Prostate gland (tissue), 2 donors: Measurements from ENCODE around the gene EHMT1. TPM values are rescaled to one million over a fixed set of nuclear protein-coding genes. Genes with fewer than 3 reads are reported as not detected.

Experiments used
- DNase-seq: peaks from one replicate; pipeline ENCODE4 v3.0.0-alpha.2; 2019; ENCODE audit warnings: low spot score
- H3K27ac ChIP-seq, 2 donors: fragments of 200-600 bp; sonication (generic); 2 replicates each; pipeline ENCODE4 v1.5.1; 2017 to 2019
- H3K27me3 ChIP-seq: fragments of 200-600 bp; sonication (generic); replicated peaks from 2 replicates; pipeline ENCODE4 v1.5.1; 2019; ENCODE audit not compliant: insufficient read depth
- H3K36me3 ChIP-seq, 2 donors: fragments of 200-600 bp; sonication (generic); 1 replicate in 1 of 2; 2 replicates in 1 of 2; pipeline versions ENCODE4 v1.5.1 to v1.8.1; 2017 to 2019
- H3K4me1 ChIP-seq: fragments of 200-600 bp; sonication (generic); replicated peaks from 2 replicates; pipeline ENCODE4 v1.5.1; 2019
- H3K4me3 ChIP-seq, 2 donors: fragments of 200-600 bp; sonication (generic); 2 replicates each; pipeline ENCODE4 v1.5.1; 2017 to 2019
- H3K9me3 ChIP-seq: fragments of 200-600 bp; sonication (generic); 2 replicates; pipeline ENCODE4 v1.5.1; 2017
- POLR2A ChIP-seq: fragments of 450-650 bp; IDR thresholded peaks from one replicate; pipeline ENCODE4 v1.6.1; 2016; ENCODE audit warnings: antibody characterized with exemption, mild to moderate bottlenecking
- POLR2AphosphoS5 ChIP-seq: sonication (generic); formaldehyde crosslinking; IDR thresholded peaks from one replicate; pipeline ENCODE4 v1.6.1; 2017; ENCODE audit warnings: antibody characterized with exemption
- WGBS: methylation state at CpG from one replicate; pipeline ENCODE4 v1.1.5; 2018; 5-methylcytosine and 5-hydroxymethylcytosine counted together
- intact Hi-C: fragments of 100-400 bp; cut with DNase I; formaldehyde crosslinking; loops from one replicate; pipeline ENCODE4 v1.14.2; 2022
- total RNA-seq, 2 donors: library from RNA; depleted of rRNA; stranded (reverse); fragments of >200 nt; gene quantifications; one replicate each; pipeline ENCODE4 v1.1.0, GENCODE V29; 2016
- TF ChIP-seq, protein P1 (sequence below), 4 experiments: fragments of 200-600 bp in 2 of 4; fragments of 450-650 bp in 2 of 4; sonication (generic) in 2 of 4; IDR thresholded peaks; 1 replicate in 3 of 4; 2 replicates in 1 of 4; pipeline ENCODE4 v1.5.1; 2016 to 2019; ENCODE audit warnings: antibody characterized with exemption in 4 of 4, mild to moderate bottlenecking in 2 of 4, moderate library complexity in 2 of 4

Gene EHMT1
- total RNA-seq, 2 donors from 2014 or later = 81.3 to 149 TPM

DNA sequence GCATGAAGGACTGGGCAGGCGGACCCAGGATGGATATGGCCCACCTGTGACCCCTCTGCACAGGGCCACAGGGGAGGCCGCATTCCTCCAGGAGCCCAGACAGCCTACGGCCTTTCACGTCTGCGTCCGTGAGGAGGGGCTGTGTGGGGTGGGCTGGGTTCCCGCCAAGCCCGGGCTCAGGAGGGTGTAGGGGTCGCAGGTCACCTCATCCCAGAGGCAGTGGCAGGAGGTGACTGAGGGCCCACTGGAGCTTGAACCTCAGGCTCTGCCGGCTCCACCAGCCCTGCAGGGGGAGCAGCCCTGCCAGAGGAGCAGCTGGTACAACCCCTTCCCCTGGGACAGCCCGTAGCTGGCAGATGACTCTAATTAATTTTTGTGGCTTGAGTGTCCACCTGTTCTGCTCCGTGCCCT, 218.0 kb downstream of the EHMT1 start:
- WGBS = 76% methylated on average over 12 of the region's 12 CpGs
- Histone ChIP-seq H3K36me3 (peaks cover 0 to 17% of the 10 kb centered on the region in 2 donors), H3K27me3 (no peaks in the 10 kb centered on the region), H3K4me3 (no peak overlapping the region), H3K27ac (no peak overlapping the region), H3K9me3 (no peaks in the 10 kb centered on the region), H3K4me1 (no peaks in the 10 kb centered on the region)
- intact Hi-C loops = no loop called here
- no peak for DNase-seq
- TF ChIP-seq POLR2A = no peak
- TF ChIP-seq, protein P1, sequence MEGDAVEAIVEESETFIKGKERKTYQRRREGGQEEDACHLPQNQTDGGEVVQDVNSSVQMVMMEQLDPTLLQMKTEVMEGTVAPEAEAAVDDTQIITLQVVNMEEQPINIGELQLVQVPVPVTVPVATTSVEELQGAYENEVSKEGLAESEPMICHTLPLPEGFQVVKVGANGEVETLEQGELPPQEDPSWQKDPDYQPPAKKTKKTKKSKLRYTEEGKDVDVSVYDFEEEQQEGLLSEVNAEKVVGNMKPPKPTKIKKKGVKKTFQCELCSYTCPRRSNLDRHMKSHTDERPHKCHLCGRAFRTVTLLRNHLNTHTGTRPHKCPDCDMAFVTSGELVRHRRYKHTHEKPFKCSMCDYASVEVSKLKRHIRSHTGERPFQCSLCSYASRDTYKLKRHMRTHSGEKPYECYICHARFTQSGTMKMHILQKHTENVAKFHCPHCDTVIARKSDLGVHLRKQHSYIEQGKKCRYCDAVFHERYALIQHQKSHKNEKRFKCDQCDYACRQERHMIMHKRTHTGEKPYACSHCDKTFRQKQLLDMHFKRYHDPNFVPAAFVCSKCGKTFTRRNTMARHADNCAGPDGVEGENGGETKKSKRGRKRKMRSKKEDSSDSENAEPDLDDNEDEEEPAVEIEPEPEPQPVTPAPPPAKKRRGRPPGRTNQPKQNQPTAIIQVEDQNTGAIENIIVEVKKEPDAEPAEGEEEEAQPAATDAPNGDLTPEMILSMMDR (IDR thresholded peaks at IDR 0.05) = no peak
- TF ChIP-seq POLR2AphosphoS5 = no peak

DNA sequence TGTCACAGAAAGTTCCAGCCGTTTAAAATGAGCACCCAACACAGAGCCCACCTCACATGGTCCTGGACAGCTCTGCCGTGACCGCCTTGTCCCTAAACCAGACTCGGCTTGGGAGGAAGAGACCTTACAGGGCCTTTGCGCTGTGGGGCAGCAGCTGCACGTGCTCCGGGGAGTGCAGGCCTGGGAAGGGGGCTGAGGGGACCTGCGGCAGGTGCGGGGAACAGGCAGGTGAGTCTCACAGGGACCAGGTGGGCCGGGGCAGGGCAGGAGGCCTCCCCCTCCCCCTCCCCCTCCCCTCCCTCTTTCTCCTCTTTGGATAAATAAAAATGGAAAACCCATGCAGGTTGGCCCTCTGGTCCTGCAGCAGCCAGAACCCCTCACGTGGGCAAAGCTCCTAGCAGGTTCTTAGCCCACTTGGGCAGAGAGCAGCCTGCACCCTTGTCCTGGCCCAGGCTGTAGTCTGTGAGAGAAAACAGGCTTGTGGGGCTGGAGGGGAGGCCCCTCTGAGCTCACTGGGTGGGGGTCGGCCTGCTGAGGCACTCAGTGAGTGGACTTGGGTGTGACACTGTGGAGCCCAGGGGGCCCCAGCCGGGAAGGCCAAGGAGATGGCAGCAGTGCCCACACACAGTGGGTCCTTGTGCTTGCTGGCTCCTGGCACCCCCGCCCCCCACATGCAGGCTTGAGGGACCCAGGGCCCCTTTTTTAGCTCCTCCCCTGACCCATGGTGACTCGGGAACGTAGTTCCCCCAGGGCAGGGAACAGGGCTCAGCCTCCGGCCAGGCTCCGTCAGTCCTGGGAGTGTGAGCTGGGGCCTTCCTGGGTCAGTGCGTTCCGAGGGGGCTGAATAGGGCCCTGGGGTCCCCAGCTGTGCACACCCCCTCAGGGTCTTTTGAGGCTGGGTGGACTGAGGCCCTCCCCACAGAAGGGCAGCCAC, 218.8 kb downstream of the EHMT1 start:
- Histone ChIP-seq H3K9me3 (no peaks in the 10 kb centered on the region), H3K27me3 (no peaks in the 10 kb centered on the region), H3K4me1 (no peaks in the 10 kb centered on the region), H3K27ac (no peak overlapping the region), H3K36me3 (peaks cover 0 to 17% of the 10 kb centered on the region in 2 donors), H3K4me3 (no peak overlapping the region)
- intact Hi-C loops = no loop called here
- DNase-seq = no peak
- WGBS = 93% methylated on average over 20 of the region's 20 CpGs
- TF ChIP-seq POLR2A = no peak

DNA sequence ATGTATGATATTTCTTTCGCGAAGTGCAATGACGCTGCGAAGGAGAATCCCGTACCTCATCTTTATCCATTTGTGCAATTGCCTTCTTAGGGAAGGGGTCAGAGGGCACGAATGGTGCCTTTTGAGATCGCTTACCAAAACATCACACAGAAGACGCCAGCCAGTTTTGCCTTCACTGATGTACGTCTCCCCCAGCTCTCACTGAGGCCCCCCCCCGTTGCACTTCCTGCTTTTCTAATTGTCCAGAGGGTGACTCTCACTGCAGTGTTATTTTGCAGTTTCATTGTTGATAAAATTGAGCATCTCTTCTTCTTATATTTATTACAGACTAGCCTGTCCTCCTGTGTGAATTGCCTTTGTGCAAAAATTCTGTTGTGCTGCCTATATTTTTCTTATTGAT, 219.8 kb downstream of the EHMT1 start:
- 97% methylated on average over 10 of the region's 10 CpGs for WGBS
- no peaks in the 10 kb centered on the region for H3K9me3 ChIP-seq
- no peak overlapping the region for H3K4me3 ChIP-seq
- H3K27ac ChIP-seq = no peak overlapping the region
- no peak for DNase-seq
- H3K36me3 ChIP-seq = peaks cover 0 to 12% of the 10 kb centered on the region in 2 donors
- no peaks in the 10 kb centered on the region for H3K27me3 ChIP-seq
- no peaks in the 10 kb centered on the region for H3K4me1 ChIP-seq
- intact Hi-C loops = no loop called here
- TF ChIP-seq, protein P1 (IDR thresholded peaks at IDR 0.05) = no peak
- TF ChIP-seq POLR2A (no peak), POLR2AphosphoS5 (no peak)

DNA sequence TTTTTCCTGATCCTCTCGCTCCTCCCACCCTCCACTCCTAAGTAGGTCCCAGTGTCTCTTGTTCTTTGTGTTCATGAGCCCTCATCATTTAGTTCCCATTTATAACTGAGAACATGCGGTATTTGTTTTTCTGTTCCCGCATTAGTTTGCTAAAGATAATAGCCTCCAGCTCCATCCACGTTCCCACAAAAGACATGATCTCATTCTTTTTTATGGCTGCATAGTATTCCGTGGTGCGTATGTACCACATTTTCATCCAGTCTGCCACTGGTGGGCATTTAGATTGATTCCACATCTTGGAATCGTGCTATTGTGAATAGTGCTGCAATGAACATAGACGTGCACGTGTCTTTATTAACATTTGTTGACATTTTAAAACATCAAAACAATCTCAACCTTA, 224.6 kb downstream of the EHMT1 start:
- TF ChIP-seq POLR2AphosphoS5 = no peak
- H3K36me3 ChIP-seq = no peaks in the 10 kb centered on the region
- no peak overlapping the region for H3K27ac ChIP-seq
- H3K27me3 ChIP-seq = no peaks in the 10 kb centered on the region
- no peaks in the 10 kb centered on the region for H3K9me3 ChIP-seq
- intact Hi-C loops = no loop called here
- no peak for DNase-seq
- 94% methylated on average over 9 of the region's 9 CpGs for WGBS
- no peak overlapping the region for H3K4me3 ChIP-seq
- no peaks in the 10 kb centered on the region for H3K4me1 ChIP-seq

DNA sequence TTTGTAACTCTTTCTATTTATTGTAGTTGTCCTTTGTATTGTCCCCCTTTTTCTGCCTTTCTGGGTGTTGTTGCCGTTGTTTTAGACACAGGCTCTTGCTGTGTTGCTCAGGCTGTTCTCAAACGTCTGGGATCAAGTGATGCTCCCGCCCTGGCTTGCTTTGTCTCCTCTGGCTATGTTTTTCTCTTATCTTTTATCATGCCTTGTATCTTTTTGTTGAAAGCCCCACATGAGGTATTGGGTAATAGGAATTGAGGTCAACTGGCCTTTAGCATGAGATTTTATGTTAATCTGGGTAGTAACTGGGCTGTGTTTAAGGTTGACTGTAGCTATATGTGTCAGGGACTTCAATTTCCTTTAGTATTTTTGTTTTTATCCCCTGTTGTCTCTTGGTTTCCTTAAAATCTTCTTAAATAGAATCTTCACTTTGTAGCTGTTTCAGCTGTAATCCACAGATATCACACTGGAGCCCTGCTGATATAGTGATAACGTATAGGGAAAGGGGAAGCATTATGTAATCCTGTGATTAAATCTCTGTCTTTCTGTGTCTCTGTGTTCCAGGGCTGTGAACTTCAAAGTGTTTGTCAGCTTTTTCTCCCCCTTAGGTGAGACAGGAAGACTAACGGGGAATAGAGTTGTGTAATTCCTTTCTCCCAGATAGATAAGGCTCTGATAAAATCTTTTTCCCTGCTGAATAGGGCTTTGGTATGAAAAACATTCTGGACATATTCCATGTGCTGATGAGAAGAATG, 232.9 kb downstream of the EHMT1 start:
- Histone ChIP-seq H3K27me3 (no peaks in the 10 kb centered on the region), H3K9me3 (no peaks in the 10 kb centered on the region), H3K36me3 (no peaks in the 10 kb centered on the region), H3K4me3 (no peak overlapping the region), H3K27ac (no peak overlapping the region), H3K4me1 (no peaks in the 10 kb centered on the region)
- intact Hi-C loops = no loop called here
- TF ChIP-seq POLR2A (no peak), POLR2AphosphoS5 (no peak)
- TF ChIP-seq, protein P1 (IDR thresholded peaks at IDR 0.05) = no peak
- no peak for DNase-seq
- WGBS = 45% methylated on average over 5 of the region's 5 CpGs
